ENCODE data around the gene PSMC1.

GRCh38 chr14:90256354-90257131 lies at the start of gene PSMC1:
- TF ChIP-seq, protein P1, sequence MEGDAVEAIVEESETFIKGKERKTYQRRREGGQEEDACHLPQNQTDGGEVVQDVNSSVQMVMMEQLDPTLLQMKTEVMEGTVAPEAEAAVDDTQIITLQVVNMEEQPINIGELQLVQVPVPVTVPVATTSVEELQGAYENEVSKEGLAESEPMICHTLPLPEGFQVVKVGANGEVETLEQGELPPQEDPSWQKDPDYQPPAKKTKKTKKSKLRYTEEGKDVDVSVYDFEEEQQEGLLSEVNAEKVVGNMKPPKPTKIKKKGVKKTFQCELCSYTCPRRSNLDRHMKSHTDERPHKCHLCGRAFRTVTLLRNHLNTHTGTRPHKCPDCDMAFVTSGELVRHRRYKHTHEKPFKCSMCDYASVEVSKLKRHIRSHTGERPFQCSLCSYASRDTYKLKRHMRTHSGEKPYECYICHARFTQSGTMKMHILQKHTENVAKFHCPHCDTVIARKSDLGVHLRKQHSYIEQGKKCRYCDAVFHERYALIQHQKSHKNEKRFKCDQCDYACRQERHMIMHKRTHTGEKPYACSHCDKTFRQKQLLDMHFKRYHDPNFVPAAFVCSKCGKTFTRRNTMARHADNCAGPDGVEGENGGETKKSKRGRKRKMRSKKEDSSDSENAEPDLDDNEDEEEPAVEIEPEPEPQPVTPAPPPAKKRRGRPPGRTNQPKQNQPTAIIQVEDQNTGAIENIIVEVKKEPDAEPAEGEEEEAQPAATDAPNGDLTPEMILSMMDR (IDR thresholded peaks at IDR 0.05; ENCODE audit: insufficient read depth, low read depth, low read length) = no peak
- no peak for TF ChIP-seq EZH2 (IDR thresholded peaks at IDR 0.05; ENCODE audit: insufficient read depth, low read length)
